Activated CD4-positive, CD25-positive, alpha-beta regulatory T cell (primary cell): Measurements from ENCODE around the gene APBA2.
"Not testable (repeated sequence)": the region's sequence is repeated elsewhere in the genome, so short reads cannot be mapped to it uniquely, and the experiment has no call there.

ENCODE experiments used
- DNase-seq, 4 experiments: peaks; one replicate each; lab custom pipeline; 2025; lab: John Stamatoyannopoulos, UW

APBA2 gene

DNA sequence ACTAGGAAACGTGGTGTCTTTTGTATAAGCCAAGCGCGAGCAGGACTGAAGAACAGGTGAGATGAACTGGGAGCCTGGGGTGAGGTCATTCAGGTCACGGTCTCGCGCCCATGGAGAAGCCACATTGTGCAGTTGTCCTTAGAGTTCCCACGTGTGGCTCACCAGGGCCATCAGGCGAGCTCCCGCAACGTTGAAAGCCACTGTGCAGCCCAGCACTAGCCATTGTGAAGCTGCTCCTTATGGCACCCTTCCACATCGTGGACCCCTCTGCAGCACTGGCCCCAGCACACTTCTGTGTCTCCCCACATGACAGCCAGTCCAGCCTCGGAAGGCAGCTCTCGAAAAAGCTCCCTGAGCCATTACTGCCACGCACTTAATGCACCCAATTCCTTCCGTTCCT lies 7.6 kb upstream of the APBA2 start:
- DNase-seq, result no peak

DNA sequence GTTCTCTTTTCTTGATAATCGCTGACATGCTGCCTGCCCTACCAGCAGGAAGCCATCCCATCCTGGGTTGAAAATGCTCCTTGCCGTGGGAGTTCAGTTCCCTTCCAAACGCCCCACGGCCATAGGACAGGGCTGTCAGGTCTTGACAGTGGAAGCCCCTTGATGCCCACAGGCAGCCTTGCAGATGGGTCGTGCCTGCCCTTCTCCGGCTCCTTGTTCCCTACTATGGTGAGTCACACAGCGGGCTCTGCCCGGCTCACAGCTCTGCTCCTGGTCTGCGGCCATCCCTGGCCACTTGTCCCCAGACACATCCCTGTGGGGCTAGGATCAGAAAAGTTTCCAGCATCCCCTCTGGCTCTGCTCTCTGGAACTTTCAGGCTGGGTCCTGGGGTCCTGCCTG lies 6.2 kb upstream of the APBA2 start:
- DNase-seq, result no peak

- DNase-seq, result no peak
Observed at GRCh38 chr15:28880680-28881079, 5.1 kb upstream of the APBA2 start.

GRCh38 chr15:28881170-28881569 lies 4.6 kb upstream of the APBA2 start:
- DNase-seq, result no peak

DNA sequence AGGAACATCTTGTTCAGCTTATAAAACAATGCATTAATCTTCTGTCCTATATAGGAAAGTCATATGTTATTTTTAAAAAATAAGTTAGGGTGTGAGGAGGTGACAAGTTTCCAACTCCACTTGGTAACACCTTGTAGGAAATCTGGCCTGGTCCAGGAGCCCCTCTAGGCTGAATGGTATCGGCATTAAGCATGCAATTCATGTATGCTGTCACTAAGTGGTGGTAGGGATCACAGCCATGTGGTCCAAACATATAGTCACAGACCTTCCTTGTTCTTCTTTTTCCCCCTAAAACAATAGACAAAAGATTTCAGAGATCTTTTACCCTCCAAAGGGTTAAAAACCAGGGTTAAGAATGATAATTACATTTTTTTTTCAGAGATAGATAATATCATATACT lies 4.2 kb upstream of the APBA2 start:
- DNase-seq, result no peak

DNA sequence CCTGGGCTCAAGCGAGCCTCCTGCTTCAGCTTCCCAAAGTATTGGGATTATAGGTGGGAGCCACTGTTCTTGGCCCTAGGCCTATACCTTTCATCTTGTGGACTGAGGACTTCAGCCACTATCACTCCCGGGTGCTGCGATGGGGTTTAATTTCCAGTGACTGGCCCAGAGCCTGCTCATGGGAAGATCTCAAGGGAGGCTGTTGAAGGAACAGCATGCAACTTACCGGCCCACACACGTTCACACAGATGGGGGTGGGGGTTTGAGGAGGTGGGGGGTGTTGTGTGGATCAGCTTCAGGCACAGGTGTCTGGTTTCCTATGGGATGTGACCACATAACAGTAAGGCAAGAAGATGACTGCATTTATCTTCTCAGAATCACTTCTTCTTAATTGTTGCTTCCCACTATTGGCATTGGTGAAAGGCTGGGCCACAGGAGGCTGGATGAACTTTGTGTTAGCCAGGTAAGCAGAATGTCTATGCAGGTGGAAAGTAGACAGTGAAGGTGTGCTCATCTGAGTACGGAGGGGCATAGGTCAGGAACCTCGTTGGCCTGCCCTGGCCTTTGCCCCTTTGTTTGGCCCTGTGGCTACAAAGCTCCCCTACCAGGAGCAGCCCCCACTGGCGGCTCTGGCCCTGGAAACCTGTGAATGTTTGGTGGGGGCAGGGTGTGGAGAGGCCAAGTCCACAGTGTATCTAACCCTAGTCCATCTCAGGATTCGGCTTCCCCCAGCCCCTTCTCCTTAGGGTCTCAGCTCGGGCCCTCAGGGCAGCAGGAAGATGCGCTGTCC lies 1.4 kb upstream of the APBA2 start:
- no peak for DNase-seq

- DNase-seq, result no peak
Observed at GRCh38 chr15:28885128-28885629, 595 bp upstream of the APBA2 start.

DNA sequence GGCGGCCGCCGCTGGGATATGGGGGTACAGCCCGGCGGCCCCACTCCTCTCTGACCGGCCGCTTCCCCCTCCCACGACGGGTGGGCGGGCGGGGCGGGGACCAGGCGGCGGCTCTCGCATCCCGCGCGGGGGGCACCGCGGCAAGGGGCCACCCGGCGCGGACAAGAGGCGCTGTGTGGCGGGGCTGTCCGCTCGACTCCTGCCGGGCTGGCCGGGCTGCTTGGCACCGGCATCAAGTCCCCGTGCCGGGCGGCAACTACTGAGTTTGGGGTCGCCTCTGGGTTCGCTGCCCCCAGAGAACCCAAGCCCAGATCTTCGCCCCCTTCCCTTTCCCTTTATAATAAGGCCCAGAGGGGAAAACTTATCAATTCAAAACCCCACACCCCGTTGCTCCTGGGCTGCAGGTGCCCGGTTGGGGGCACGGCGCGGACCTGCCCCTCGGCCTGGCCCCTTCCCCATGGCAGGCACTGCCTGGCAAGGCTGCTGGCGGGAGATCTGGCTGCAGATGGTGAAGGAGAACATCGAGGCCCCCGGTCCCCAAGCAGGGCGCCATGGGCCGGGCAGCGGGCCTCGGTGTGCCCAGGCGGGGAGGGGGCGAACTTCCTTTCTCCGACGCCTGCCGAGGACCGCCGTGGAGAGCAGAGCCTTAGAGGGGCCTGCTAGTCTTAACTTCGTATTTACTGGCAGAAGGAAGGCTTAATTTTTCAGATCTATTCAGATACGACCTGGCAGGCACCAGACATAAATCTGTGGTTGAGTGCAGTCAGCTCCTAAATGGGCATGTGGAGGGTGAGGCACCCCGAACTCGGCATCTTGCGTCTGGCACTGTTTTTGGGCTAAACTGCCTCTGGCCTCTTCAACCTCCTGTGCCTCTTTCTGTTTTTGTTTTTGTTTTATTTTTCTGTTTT lies 911 bp downstream of the APBA2 start:
- no peak for DNase-seq

- no peak for DNase-seq
Observed at GRCh38 chr15:28887339-28888174, 1.8 kb downstream of the APBA2 start.

- no peak for DNase-seq
Observed at GRCh38 chr15:28888302-28888894, 2.6 kb downstream of the APBA2 start.

GRCh38 chr15:28888900-28889299 lies 3.1 kb downstream of the APBA2 start:
- no peak for DNase-seq

DNA sequence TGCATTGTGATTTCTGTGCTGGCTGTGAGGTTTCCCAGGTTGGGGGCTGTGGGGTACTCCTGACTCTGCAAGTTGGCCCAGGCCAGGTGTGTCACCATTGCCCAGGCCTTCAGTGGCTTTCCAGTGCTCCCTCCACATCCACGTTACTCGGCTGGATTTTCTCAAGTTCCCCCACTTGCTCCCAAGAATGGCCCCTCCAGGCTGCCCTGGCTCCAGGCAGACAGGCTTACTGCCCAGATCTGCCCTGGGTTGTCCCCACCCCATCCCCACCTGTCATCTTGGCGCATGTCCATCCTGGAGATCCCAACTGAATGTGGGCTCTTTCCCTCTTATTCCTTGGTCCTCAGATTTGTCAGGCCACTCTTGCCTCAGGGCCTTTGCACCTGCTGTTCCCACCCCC lies 3.6 kb downstream of the APBA2 start:
- DNase-seq, result no peak

DNA sequence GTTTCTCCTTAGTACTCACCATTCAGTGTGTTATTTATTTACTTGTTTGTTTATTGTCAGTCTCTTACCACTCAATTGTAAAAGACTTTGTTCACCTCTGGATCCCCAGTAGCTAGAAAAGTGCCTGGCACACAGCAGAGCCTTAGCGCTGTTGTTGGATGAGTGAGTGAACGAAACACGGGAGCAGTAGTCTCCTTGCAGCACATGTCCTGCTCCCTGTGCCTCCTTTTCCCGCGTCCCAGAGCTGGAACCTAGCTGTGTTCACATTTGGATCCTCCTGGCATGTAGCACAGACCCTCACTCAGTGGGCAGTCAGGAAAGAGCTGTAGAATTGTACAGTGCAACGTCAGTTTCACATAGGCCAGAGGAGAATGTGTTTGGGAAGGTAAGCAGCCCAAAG lies 4.1 kb downstream of the APBA2 start:
- DNase-seq, result not testable (repeated sequence)

DNA sequence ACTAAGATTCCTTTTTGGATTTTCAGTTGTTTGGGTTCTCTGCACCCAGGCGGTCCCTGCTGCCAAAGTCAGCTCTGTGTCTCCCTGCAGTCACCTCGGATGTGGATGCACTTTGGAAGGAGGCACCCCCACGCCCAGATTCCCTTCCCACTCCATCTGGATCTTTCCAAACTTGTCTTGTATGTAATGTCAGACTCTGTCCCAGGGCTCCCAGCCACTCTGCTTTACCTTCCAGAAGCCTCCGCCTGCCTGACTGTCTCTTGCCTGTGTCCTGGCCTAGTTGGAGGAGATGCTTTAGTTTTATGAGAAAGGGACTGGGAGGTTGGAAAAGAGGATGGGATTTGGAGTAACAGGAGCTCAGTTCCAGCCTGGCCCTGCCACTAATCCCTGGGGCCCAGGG lies 4.5 kb downstream of the APBA2 start:
- not testable (repeated sequence) for DNase-seq

GRCh38 chr15:28890711-28891495 lies 5.1 kb downstream of the APBA2 start:
- no peak for DNase-seq

DNA sequence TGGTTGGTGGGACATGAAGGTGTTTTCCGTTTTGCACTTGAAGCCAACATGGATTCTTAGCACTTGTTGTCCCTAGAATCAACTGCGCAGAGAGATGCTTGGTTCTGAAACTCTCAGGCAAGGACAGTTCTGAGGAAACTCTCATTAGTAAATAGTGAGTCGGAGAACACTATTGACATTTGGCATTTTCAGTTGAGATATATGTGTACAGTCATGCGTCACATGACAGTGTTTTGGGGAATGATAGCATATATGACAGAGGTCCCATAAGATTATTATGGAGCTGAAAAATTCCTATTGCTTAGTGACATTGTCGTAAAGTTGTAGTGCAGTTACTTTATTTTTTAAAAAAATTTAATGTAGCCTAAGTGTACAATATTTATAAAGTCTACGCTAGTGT lies 5.8 kb downstream of the APBA2 start:
- no peak for DNase-seq

DNA sequence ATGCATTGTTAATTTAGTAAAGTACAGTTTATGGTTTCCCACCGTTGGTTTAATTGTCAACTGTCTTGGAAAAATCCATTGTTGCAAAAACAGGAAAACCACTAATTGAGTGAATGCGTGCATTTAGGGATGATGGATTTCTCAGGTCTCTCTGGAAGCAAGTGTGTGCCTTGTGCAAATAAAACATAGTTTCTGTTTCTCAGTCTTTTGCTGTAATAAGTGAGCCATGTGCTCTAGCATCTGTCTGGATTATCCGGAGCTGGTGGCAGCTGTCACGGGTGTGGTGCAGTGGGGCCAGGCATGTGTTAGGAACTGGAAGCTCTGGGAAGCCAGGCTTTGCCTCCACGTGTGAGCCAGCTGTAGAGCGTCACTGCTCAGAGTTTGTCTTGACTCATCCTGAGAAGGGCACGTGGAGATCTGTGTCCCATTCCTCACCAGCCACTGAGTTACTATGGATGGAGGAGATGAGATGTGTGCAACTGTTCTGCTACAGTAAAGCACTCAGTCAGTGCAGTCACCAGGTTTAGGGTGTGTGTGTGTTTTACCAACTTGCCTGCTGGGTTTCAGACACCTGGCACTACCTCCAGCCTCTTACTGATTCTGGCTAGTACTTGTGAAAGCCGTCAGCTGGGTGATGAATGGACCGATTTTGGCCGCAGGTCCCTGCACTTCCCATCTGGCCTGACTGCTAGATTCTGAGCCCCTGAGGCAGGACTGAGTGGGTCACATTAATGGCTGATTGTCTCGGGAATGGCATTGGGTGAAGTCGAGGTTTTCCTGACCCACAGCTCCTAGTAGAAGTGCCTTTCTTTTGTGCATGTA lies 7.2 kb downstream of the APBA2 start:
- no peak for DNase-seq

GRCh38 chr15:28894631-28895030 lies 8.9 kb downstream of the APBA2 start:
- no peak for DNase-seq

DNA sequence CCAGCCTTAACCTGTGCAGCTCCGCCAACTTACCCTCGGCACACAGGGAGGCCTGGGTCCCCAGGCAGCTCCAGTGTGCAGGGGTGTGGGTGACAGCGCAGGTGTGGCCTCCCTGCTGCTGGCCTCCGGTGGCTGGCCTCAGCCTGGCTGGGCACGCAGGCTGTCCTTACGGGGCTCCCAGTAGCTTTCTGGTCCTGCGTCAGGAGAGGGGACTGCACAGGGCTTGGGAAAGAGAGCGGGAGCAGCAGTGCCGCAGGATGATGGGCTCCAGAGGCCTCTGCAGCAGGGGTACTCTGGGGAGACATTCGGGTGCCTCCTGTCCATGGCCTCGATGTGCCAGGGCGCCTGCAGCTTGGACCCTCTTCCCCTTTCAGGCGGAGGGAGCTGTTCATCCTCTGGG lies 9.4 kb downstream of the APBA2 start:
- DNase-seq, result no peak

DNA sequence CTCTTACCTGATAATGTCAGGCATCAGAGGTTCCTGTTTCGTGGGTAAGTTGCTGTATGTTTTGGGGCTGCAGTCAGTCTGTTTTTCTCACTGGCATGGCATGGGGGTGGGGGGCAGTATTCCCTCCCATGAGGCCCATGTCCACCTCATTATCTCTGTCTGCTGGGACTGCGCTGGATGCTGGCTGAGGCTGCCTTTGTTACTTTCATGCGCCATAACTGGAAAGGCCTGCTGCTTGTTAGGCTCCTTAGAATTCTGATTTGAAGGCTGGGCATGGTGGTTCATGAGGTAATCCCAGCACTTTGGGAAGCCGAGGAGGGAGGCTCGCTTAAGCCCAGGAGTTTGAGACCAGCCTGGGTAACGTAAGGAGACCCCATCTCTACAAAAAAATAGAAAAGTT lies 9.8 kb downstream of the APBA2 start:
- DNase-seq, result no peak
